ENCODE results near the gene ERVH48-1. TPM values are rescaled to one million over a fixed set of nuclear protein-coding genes. Genes with fewer than 3 reads are reported as not detected.

ERVH48-1 gene
- total and polyA plus RNA-seq, 2 of the 8 experiments (the other 6 are each of a cell fraction or from before 2014, with no cell fraction given), result 4.2 to 17.7 TPM

DNA sequence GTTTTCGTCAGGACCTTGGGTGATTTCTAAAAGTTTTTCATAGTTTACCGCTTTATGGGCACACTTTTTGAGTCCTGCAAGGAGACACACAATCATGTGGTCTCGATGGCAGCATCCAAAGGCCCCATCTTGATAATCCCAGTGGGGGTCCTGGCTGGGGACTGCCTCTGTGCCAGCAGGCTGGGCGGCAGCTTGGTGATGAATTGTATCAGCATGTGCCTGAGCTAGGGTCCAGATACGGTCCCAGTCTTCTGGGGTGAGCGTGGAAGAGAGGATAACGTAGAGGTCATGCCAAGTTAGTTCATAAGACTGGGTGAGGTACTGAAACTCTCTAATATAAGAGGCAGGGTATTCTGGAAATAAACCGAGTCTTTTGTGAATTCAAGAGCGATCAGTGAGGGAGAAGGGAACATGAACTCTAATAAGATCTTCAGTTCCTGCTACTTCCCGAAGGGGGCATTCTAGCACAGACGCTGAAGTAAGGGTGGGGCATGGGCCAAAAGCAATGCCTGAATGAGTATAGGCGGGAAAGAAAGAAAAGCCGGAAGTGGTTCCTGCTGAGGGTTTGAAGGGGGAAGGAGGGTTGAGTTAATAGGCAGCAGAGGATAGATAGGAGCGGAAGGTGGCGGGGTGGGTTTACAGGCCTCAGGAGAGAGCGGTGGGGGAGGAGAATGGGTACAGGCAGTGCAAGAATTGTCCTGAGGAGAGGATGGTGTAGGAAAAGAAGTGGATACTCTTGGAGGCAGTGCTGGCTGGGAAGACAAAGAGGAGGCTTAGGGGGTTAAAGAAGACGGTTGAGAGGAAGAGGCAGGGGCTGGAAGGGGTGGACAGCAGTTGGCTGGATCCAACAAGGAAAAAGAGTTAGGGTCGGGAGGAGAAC lies 1.6 kb downstream of the ERVH48-1 start (continued):
- no peak; the same call in 1 of the 2 replicates for TF ChIP-seq ATF2 (IDR thresholded peaks at IDR 0.05; ENCODE audit: low read length)
- no peak for TF ChIP-seq KDM4A (IDR thresholded peaks at IDR 0.05; ENCODE audit: low read depth, low read length, severe bottlenecking)
- TF ChIP-seq CTCF (IDR thresholded peaks at IDR 0.05; ENCODE audit: control extremely low read depth in 1 of 3, insufficient read depth in 1 of 3, low read depth in 1 of 3, low read length in 3 of 3), result peak; percentile 47 to 77 (median 68)
- TF ChIP-seq, protein P1, sequence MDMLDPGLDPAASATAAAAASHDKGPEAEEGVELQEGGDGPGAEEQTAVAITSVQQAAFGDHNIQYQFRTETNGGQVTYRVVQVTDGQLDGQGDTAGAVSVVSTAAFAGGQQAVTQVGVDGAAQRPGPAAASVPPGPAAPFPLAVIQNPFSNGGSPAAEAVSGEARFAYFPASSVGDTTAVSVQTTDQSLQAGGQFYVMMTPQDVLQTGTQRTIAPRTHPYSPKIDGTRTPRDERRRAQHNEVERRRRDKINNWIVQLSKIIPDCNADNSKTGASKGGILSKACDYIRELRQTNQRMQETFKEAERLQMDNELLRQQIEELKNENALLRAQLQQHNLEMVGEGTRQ (IDR thresholded peaks at IDR 0.05; ENCODE audit: low read length), result no peak
- 0 out of 2 replicates have a peak, but pooled peaks have one; percentile 5 for TF ChIP-seq JUND (IDR thresholded peaks at IDR 0.05; ENCODE audit: low read length)
- no peak for TF ChIP-seq SP2 (IDR thresholded peaks at IDR 0.05; ENCODE audit: low read length)
- no peak for TF ChIP-seq SIX5 (IDR thresholded peaks at IDR 0.05; ENCODE audit: low read depth, low read length)
- TF ChIP-seq TEAD4 (IDR thresholded peaks at IDR 0.05; ENCODE audit: low read depth, low read length), result no peak
- no peak for TF ChIP-seq RBBP5 (IDR thresholded peaks at IDR 0.05; ENCODE audit: borderline replicate concordance, low read depth, low read length)
- TF ChIP-seq CHD2 (IDR thresholded peaks at IDR 0.05; ENCODE audit: low read length), result no peak
- TF ChIP-seq ASH2L (IDR thresholded peaks at IDR 0.05; ENCODE audit: low read length), result peak; percentile 65
- no peak for TF ChIP-seq ATF3 (IDR thresholded peaks at IDR 0.05; ENCODE audit: insufficient read depth, low read depth, low read length)
- TF ChIP-seq BCL11A (IDR thresholded peaks at IDR 0.05; ENCODE audit: low read depth in 2 of 2, low read length in 2 of 2), result no peak
- peak; percentile 67 for TF ChIP-seq MAX (IDR thresholded peaks at IDR 0.05)
- peak; percentile 11 for TF ChIP-seq NANOG (IDR thresholded peaks at IDR 0.05; ENCODE audit: insufficient read depth, low read depth, low read length, poor library complexity, severe bottlenecking)
- TF ChIP-seq SP1 (IDR thresholded peaks at IDR 0.05; ENCODE audit: low read depth, low read length), result peak; percentile 73; the same call in 1 of the 2 replicates
- TF ChIP-seq CHD1 (IDR thresholded peaks at IDR 0.05; ENCODE audit: low read depth, low read length), result no peak
- TF ChIP-seq SP4 (IDR thresholded peaks at IDR 0.05; ENCODE audit: low read length), result peak; percentile 85; the same call in 1 of the 2 replicates
